SU-DHL-6 (cell line): ENCODE data around the gene MBLAC1.

Experiments
- CTCF ChIP-seq: fragments of 200-600 bp; sonication (generic); IDR thresholded peaks from one replicate; pipeline ENCODE4 v1.5.1; 2017; ENCODE audit warnings: antibody characterized with exemption, mild to moderate bottlenecking, low read length, moderate library complexity; ENCODE audit not compliant: insufficient read depth, poor library complexity, severe bottlenecking
- EZH2phosphoT487 ChIP-seq: fragments of 200-600 bp; sonication (generic), shearing (Covaris generic); conservative IDR thresholded peaks from 2 replicates; pipeline ENCODE4 v1.6.1; 2018; ENCODE audit warnings: mild to moderate bottlenecking, antibody characterized with exemption, low read length, moderate library complexity, mixed read lengths

GRCh38 chr7:100130608-100131453, 4.1 kb downstream of the MBLAC1 start:
- TF ChIP-seq CTCF (peak; percentile 48), EZH2phosphoT487 (no peak)
